Measurements from ENCODE around the gene HS3ST6. TPM values are rescaled to one million over a fixed set of nuclear protein-coding genes. Genes with fewer than 3 reads are reported as not detected.
A peak's percentile ranks its signal among the peaks of the same experiment; 100 is the strongest.
"Not testable (repeated sequence)": the region's sequence is repeated elsewhere in the genome, so short reads cannot be mapped to it uniquely, and the experiment has no call there.

The HS3ST6 gene
- total and polyA plus RNA-seq, 2 experiments from 2014 or later, result not detected

GRCh38 chr16:1923299-1924034 lies 5.3 kb upstream of the HS3ST6 start:
- no peaks in the 10 kb centered on the region for H3K9me3 ChIP-seq (ENCODE audit: low read depth)
- WGBS, 2 experiments (ENCODE audit: low coverage in 1 of 2, low lambda C conversion rate in 2 of 2, missing lambda C conversion rate in 2 of 2), result 12 to 13% methylated on average over 19 to 24 of the region's 24 CpGs
- no peak overlapping the region for H3K4me2 ChIP-seq (ENCODE audit: unreplicated experiment)
- H3K9me2 ChIP-seq (ENCODE audit: insufficient read depth), result no peaks in the 10 kb centered on the region
- no peaks in the 10 kb centered on the region for H4K20me1 ChIP-seq (ENCODE audit: insufficient read depth)
- no peak overlapping the region for H3K9ac ChIP-seq
- H3K79me2 ChIP-seq (ENCODE audit: insufficient read depth), result no peaks in the 10 kb centered on the region
- H3K27ac ChIP-seq, result no peak overlapping the region
- H3K36me3 ChIP-seq (ENCODE audit: low read depth), result no peaks in the 10 kb centered on the region
- no peaks in the 10 kb centered on the region for H3K4me1 ChIP-seq (ENCODE audit: insufficient read depth)
- in situ Hi-C loops (cut with MboI), result no loop called here
- peaks cover 46% of the 10 kb centered on the region for H3K27me3 ChIP-seq (replicated peaks; ENCODE audit: insufficient read depth)
- no peak overlapping the region for H3K4me3 ChIP-seq
- TF ChIP-seq EZH2 (IDR thresholded peaks at IDR 0.05; ENCODE audit: insufficient read depth, poor library complexity, severe bottlenecking), result no peak
- no peak for TF ChIP-seq EZH2phosphoT487 (IDR thresholded peaks at IDR 0.05; ENCODE audit: insufficient read depth, low read depth)
- H2AFZ ChIP-seq, result peak overlapping the region; percentile 66; the same call in 1 of the 2 replicates
- peak; percentile 70 for DNase-seq
- H3F3A ChIP-seq (ENCODE audit: insufficient read depth), result no peaks in the 10 kb centered on the region

GRCh38 chr16:1922357-1922756 lies 4.1 kb upstream of the HS3ST6 start:
- WGBS, 2 experiments (ENCODE audit: low coverage in 1 of 2, low lambda C conversion rate in 2 of 2, missing lambda C conversion rate in 2 of 2), result 68 to 72% methylated on average over 8 of the region's 8 CpGs

GRCh38 chr16:1920727-1921171 lies 2.5 kb upstream of the HS3ST6 start:
- Histone ChIP-seq H3K36me3 (ENCODE audit: low read depth) (no peaks in the 10 kb centered on the region), H3K9me3 (ENCODE audit: low read depth) (no peaks in the 10 kb centered on the region), H3K9ac (no peak overlapping the region), H3K27me3 (replicated peaks; ENCODE audit: insufficient read depth) (peaks cover 61% of the 10 kb centered on the region), H3K4me1 (ENCODE audit: insufficient read depth) (no peaks in the 10 kb centered on the region), H4K20me1 (ENCODE audit: insufficient read depth) (no peaks in the 10 kb centered on the region), H3K4me2 (ENCODE audit: unreplicated experiment) (no peak overlapping the region), H2AFZ (no peak overlapping the region), H3K9me2 (ENCODE audit: insufficient read depth) (no peaks in the 10 kb centered on the region), H3K79me2 (ENCODE audit: insufficient read depth) (no peaks in the 10 kb centered on the region), H3F3A (ENCODE audit: insufficient read depth) (no peaks in the 10 kb centered on the region), H3K4me3 (no peak overlapping the region), H3K27ac (no peak overlapping the region)
- WGBS, 2 experiments (ENCODE audit: low coverage in 1 of 2, low lambda C conversion rate in 2 of 2, missing lambda C conversion rate in 2 of 2), result 21 to 26% methylated on average over 11 to 15 of the region's 15 CpGs
- TF ChIP-seq EZH2 (IDR thresholded peaks at IDR 0.05; ENCODE audit: insufficient read depth, poor library complexity, severe bottlenecking) (no peak), EZH2phosphoT487 (IDR thresholded peaks at IDR 0.05; ENCODE audit: insufficient read depth, low read depth) (no peak)
- DNase-seq, result peak; percentile 54
- in situ Hi-C loops (cut with MboI), result no loop called here

More at GRCh38 chr16:1922357-1922756, 4.1 kb upstream of the HS3ST6 start:
- Histone ChIP-seq H3K9me3 (ENCODE audit: low read depth) (no peaks in the 10 kb centered on the region), H3K36me3 (ENCODE audit: low read depth) (no peaks in the 10 kb centered on the region), H3K27me3 (replicated peaks; ENCODE audit: insufficient read depth) (peaks cover 50% of the 10 kb centered on the region), H3K9ac (no peak overlapping the region), H3K79me2 (ENCODE audit: insufficient read depth) (no peaks in the 10 kb centered on the region), H4K20me1 (ENCODE audit: insufficient read depth) (no peaks in the 10 kb centered on the region), H3F3A (ENCODE audit: insufficient read depth) (no peaks in the 10 kb centered on the region), H3K9me2 (ENCODE audit: insufficient read depth) (no peaks in the 10 kb centered on the region), H2AFZ (no peak overlapping the region), H3K27ac (no peak overlapping the region), H3K4me3 (no peak overlapping the region), H3K4me2 (ENCODE audit: unreplicated experiment) (no peak overlapping the region), H3K4me1 (ENCODE audit: insufficient read depth) (no peaks in the 10 kb centered on the region)
- in situ Hi-C loops (cut with MboI), result no loop called here
- no peak for TF ChIP-seq EZH2 (IDR thresholded peaks at IDR 0.05; ENCODE audit: insufficient read depth, poor library complexity, severe bottlenecking)
- no peak for TF ChIP-seq EZH2phosphoT487 (IDR thresholded peaks at IDR 0.05; ENCODE audit: insufficient read depth, low read depth)
- DNase-seq, result no peak

- H3K9ac ChIP-seq; H3K79me2 ChIP-seq (ENCODE audit: insufficient read depth); H3F3A ChIP-seq (ENCODE audit: insufficient read depth); H3K9me2 ChIP-seq (ENCODE audit: insufficient read depth); H3K36me3 ChIP-seq (ENCODE audit: low read depth); H2AFZ ChIP-seq; in situ Hi-C loops (cut with MboI); H3K4me2 ChIP-seq (ENCODE audit: unreplicated experiment); H3K4me3 ChIP-seq; H3K9me3 ChIP-seq (ENCODE audit: low read depth); H3K27ac ChIP-seq; H4K20me1 ChIP-seq (ENCODE audit: insufficient read depth); H3K4me1 ChIP-seq (ENCODE audit: insufficient read depth); DNase-seq: not testable (repeated sequence)
- 49 to 53% methylated on average over 4 to 20 of the region's 21 CpGs for WGBS, 2 experiments (ENCODE audit: low coverage in 1 of 2, low lambda C conversion rate in 2 of 2, missing lambda C conversion rate in 2 of 2)
- peaks cover 67% of the 10 kb centered on the region for H3K27me3 ChIP-seq (replicated peaks; ENCODE audit: insufficient read depth)
These were observed 1.9 kb upstream of the HS3ST6 start for GRCh38 chr16:1920122-1920521.

All from GM23248 (cell line).